Measurements from ENCODE around the gene JAKMIP3.

JAKMIP3 gene

DNA sequence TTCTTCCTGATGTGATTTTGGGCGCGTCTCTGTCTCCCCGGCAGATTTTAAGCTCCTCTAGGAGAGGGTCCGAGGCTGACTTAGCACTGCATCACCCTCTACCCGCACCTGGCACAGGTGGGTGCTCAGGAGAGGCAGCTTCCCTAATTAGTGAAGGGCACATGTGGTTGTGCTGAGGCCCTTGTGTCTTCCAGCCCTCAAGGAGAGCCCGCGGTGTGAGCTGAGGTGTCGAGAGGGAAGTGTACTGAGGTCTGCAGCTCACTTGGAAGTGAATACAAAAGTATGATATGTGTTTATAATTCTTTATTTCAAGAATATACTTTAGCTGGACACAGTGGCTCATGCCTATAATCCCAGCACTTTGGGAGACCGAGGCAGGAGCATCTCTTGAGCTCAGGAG is 20.4 kb upstream of the JAKMIP3 start:
- no peak for DNase-seq

- DNase-seq = no peak
Measured at GRCh38 chr10:132047575-132048293, 18.0 kb upstream of the JAKMIP3 start.

DNA sequence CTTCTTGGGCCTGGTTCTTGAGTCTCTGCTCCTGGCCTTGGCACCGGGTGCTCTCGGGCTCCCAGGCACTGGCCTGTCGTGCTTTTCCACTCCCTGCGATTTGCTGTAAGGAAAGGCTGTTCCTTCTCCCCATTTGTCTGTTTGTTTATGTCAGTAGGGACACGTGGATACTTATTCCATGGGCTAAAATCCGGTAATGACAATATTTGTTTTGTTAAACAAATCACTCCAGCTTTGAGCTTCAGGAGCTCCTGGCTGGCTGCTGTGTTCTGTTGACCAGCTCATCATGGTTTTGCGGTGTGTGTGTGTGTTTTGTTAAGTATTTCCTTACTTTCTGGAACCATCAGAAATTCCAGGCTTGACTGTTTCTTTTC is 17.5 kb upstream of the JAKMIP3 start:
- DNase-seq = no peak

GRCh38 chr10:132050191-132050590 is 15.6 kb upstream of the JAKMIP3 start:
- no peak for DNase-seq

DNA sequence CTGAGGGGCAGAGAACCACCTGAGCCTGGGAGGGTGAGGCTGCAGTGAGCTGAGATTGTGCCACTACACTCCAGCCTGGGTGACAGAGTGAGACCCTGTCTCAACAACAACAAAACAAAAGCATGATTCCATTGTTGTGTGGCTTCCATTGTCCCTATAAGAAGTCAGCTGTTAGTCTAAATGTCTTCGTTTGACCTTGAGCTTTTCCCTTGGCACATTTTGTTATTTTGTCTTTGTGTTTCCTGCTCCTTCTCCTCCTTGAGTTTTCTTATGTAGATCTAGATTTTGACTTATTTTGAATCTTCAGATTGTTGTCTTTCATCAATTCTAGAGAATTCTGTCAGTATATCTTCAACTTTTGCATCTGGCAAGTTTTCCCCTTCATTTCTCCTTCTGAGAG is 13.6 kb upstream of the JAKMIP3 start:
- DNase-seq = no peak

GRCh38 chr10:132054564-132054963 is 11.2 kb upstream of the JAKMIP3 start:
- DNase-seq = no peak

- DNase-seq = no peak
Measured at GRCh38 chr10:132055616-132056015, 10.1 kb upstream of the JAKMIP3 start.

DNA sequence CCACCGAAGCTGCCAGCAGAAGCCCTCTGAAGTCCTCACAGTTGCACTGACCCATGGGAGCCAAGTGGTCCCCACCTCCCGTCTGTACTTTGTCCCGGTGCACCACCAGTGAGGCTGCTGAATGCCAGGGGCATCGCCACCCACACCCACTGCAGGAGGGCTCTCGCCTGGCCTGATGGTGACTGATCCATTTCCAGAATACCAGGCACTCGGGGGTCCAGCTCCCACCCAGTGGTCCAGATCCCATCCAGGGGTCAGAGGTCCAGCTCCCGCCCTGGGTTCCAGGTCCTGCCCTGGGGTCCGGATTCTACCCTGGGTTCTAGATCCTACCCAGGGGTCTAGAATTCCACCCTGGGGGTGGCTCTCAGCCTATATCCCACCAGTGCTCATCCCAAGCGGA is 9.1 kb upstream of the JAKMIP3 start:
- DNase-seq = no peak

DNA sequence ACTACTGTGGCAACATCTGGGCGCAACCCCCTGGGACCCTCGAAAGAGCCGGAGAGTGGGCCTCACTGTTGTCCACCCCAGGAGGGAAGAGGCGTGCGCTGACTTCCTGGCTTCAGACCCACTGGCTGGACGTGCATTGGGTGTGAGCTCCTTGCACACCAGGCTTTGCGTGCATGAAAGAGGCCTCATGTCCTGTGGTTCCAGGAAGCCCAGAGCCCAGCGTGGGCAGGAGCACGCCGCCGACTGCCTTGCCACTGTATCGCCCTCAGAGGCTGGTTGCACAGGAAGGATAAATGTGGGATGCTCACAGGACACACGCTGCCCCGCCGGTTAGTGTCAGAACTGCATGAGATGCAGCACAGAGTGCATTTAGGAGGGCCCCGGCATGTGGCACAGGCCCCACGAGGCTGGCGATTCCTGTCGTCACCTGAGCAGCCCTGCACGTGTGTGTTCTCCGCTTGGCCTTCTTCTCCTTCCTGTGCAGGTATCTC is 8.5 kb upstream of the JAKMIP3 start:
- DNase-seq = no peak

DNA sequence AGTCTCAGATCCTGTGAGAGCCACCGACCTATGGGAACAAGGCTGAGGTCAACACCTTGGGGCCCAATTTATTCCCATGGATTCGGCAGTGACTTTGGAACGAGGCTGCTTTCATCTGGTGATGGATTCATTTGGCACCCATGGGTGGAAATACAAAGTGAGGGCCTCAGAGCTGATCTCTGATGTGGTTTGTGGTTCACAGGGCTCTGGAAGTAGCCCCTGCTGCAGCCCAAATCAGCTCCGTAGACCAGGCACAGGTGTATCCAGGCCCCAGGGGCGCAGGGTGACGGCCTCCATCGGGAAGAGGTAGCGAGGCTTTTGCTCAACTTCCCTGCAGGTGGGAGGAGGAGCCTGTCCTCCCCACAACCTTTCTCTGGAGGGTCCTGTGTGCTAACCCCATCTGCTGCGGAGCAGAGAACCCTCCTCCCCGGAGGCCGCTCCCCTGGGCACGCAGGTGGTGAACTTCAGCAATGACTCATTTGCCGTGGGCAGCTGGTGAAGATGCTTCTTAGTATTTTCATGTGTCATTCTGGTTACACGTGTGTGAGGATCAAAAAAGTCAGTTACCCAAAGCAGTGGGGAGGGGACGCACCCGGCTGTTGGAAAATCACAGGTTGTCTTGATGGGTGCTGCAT is 7.5 kb upstream of the JAKMIP3 start:
- no peak for DNase-seq

DNA sequence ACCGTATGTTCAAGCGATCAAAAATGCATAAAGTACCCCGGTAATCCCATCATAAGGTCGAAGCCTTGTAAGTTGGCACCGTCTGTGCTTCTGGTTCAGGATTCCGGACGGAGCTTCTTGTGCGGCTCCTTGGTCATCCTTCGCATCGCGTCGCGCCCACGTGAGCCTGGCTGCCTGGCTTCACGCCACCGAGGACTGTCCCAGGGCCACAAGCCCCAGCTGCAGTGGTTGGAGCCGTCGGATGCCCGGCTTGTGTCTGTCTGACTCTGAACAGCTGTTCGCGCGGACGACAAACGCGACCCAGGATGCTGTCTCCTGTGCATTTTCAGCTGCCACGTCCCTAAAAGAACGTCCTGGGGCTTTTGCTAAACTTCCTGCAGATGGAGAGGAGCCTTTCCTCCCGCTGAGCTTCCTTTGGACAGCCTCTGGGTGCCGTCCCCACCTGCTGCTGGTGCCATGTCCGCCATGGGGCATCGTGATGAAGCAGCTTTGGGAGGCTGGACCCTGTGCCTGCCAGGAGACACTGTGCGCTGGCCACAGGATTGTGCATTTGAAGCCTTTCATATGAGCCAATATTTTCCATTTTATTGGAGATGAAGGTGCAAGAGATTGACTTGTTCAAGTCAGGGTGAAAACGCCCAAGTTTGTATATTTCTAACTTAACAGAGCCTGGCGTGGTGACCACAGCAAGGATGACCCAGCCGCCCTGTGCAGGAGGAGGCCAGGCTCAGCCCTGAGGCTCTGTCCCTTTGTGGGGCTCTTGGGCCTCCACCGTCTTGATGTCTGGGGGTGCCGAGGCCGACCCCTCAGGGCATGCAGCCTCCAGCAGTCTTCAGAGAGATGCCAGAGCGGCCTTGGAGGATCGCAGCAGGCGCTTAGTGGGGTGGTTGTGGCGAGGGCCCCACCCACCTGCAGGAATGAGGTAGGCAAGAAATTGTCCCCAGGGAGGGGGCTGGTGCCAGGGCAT is 6.7 kb upstream of the JAKMIP3 start:
- DNase-seq = no peak

DNA sequence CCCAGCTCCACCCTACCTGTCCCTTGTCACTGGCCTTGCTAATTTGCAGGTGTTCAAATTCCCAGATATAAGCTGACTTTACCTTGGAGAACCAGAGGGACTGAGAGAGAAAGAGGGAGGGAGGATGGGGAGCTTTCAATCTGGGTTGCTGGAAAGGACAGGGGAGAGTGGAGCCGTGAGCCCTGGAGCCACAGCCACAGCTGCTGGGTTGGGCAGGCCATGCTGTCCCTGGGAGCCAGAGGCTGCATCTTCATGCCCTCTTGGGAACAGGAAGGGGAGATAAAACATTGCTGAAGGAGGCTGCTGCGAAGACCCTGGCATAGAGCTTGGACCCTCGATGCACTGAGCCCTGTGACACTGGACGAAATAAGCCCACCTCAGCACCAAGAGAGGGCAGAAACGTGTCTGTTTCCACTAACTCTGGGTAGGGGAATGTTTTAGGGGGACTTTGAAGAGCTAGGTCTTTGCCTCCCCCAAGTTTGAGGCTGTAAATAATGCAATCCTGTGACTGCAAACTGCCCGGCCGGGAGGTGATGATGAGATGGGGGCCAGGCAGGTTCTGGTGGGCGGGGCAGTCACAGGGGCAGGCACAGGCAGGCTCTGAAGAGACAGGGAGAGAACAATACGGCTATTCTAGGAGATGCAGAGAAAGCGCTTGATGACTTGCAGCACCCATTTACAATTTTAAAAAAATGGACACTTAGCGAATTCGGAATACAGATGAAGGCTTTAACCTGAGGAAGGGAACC is 5.8 kb upstream of the JAKMIP3 start:
- no peak for DNase-seq

GRCh38 chr10:132061030-132061429 is 4.7 kb upstream of the JAKMIP3 start:
- no peak for DNase-seq

GRCh38 chr10:132061465-132061864 is 4.3 kb upstream of the JAKMIP3 start:
- DNase-seq = no peak

GRCh38 chr10:132062116-132062515 is 3.6 kb upstream of the JAKMIP3 start:
- DNase-seq = no peak

- DNase-seq = no peak
Measured at GRCh38 chr10:132062641-132063390, 2.9 kb upstream of the JAKMIP3 start.

DNA sequence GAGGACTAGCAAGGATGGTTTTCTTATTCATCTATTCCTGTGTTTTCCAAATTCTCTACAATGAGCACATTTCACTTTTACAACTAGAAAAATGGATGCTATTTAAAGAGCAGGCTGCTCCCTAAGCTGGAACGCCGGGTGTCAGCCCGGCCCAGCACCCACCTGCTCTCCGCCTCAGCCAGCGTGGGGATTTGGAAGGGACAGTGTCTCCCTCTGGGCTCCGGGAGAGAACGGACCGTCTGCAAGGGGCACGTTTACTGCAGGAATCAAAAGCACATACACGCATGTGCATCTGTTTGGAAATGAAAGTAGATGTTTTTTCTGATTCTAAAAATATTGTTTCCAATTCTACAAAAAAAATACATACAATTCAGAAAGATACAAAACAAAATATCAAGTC is 2.3 kb upstream of the JAKMIP3 start:
- no peak for DNase-seq

DNA sequence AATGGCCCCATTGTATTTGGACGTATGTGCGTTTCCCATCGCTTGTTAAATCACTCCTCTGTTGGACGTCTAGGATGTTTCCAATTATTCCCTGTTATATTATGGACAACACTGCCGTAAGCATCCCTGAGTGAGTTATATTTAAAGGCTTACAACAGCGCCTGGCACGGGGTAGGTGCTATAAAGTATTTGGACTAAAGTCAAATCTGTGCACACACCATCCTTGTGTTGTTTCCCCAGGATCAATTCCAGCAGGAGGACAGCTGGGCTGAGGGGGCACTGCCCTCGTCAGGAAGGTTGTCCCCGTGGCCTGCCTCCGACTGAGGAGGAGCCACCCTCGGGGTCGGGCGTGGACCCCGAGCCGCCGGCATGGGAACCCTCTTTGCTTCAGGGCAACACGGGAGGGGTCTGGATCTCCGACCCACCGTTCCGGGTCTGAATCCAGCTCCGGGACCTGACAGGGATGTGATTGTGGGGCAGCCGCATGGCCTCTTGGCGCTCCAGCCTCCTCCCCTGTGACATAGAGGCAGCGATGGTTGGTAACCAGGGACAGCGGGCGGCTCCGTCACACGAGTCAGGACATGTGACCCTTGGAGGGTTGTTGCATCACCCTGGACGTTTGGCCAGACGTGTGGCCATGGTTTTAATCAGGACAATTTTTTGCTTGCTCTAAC is 1.5 kb upstream of the JAKMIP3 start:
- no peak for DNase-seq

DNA sequence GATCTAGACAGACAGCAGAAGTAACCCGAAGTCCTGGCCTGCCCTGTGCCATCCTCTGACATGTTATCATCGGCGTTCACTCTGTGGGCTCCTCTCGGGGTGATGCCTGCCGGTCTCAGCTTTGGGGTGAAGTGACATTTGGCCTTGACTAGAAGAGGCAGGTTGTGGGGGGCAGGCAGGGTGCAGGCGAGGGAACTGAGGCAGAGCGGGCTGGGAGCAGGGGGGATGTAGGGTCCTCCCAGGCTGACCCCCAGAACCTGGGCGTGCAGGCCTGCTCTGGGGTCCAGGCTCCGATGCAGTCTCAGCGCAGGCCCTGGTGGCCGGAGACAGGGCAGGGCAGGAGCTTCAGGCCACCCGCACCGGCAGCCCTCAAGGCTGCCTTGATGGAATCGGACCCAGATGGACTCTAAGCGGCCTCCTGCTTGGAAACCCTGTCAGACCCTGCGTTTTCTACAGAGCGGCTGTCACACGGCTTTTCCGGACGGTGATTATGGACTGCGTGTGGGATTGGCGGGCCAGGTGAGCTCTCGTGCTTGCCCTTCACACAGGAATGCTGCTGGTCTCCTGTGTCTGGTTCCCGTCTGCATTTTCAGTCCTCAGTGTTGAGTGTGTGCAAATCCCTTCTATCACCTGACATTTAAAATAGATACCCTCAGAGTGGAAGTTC is 842 bp upstream of the JAKMIP3 start:
- no peak for DNase-seq

GRCh38 chr10:132066186-132066585 is 440 bp downstream of the JAKMIP3 start:
- no peak for DNase-seq

GRCh38 chr10:132066812-132067211 is 1.1 kb downstream of the JAKMIP3 start:
- no peak for DNase-seq
